ENCODE data around the gene EIF2B4. TPM values are rescaled to one million over a fixed set of nuclear protein-coding genes. Genes with fewer than 3 reads are reported as not detected.

Gene EIF2B4
- total and polyA plus RNA-seq, 2 donors (not counting 1 experiment from before 2014, with no cell fraction given): 28.6 to 29.8 TPM

DNA sequence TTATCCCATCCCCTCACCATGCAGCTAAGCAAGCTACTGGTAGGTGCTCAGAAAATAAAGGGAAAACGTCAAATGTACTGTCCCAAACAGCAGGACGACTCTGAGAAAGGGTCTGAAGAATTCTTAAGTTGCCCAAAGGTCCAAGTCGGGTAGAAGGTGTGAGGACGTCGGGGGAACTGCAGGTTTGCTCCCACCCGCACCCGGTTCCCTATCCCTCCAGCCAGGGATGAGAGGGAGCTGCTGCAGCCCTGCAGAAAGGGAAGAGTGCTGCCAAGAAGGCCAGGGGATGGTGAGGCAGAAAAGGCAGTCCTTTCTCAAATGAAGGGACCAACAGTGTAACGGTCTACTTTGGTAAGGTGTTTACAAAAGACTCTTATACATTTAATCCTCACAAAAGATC, 55.0 kb downstream of the EIF2B4 start:
- Histone ChIP-seq H3K27me3 (ENCODE audit: control insufficient read depth, insufficient read depth, low read length) (no peaks in the 10 kb centered on the region), H3K9ac (ENCODE audit: insufficient read depth, low read length) (no peak overlapping the region), H3K9me3 (ENCODE audit: control insufficient read depth, insufficient read depth, low read depth, low read length) (no peaks in the 10 kb centered on the region), H3K36me3 (ENCODE audit: control insufficient read depth, insufficient read depth, low read length) (peaks cover 2% of the 10 kb centered on the region), H3K79me2 (ENCODE audit: control insufficient read depth, insufficient read depth, low read length) (no peaks in the 10 kb centered on the region), H3K27ac (ENCODE audit: insufficient read depth, low read length) (no peak overlapping the region), H4K20me1 (ENCODE audit: control insufficient read depth, extremely low read depth, insufficient read depth, low read length) (no peaks in the 10 kb centered on the region), H2AFZ (ENCODE audit: low read length) (no peak overlapping the region), H3K4me1 (ENCODE audit: control insufficient read depth, extremely low read depth, insufficient read depth, low read length) (no peaks in the 10 kb centered on the region), H3K4me2 (ENCODE audit: extremely low read depth, insufficient read depth, low read length) (no peak overlapping the region), H3K4me3 (replicated peaks in 1 of 4; ENCODE audit: control extremely low read depth in 1 of 4, insufficient read depth in 1 of 4, low read depth in 3 of 4, low read length in 4 of 4) (no peak overlapping the region)
- no peak for DNase-seq (ENCODE audit: low read depth in 2 of 2)
- TF ChIP-seq EZH2 (IDR thresholded peaks at IDR 0.05; ENCODE audit: low read length, missing control alignments): no peak
- TF ChIP-seq, protein P1, sequence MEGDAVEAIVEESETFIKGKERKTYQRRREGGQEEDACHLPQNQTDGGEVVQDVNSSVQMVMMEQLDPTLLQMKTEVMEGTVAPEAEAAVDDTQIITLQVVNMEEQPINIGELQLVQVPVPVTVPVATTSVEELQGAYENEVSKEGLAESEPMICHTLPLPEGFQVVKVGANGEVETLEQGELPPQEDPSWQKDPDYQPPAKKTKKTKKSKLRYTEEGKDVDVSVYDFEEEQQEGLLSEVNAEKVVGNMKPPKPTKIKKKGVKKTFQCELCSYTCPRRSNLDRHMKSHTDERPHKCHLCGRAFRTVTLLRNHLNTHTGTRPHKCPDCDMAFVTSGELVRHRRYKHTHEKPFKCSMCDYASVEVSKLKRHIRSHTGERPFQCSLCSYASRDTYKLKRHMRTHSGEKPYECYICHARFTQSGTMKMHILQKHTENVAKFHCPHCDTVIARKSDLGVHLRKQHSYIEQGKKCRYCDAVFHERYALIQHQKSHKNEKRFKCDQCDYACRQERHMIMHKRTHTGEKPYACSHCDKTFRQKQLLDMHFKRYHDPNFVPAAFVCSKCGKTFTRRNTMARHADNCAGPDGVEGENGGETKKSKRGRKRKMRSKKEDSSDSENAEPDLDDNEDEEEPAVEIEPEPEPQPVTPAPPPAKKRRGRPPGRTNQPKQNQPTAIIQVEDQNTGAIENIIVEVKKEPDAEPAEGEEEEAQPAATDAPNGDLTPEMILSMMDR (conservative IDR thresholded peaks at IDR 0.05 in 1 of 2, IDR thresholded peaks at IDR 0.05 in 1 of 2; ENCODE audit: low read depth in 1 of 2, low read length in 2 of 2): no peak

DNA sequence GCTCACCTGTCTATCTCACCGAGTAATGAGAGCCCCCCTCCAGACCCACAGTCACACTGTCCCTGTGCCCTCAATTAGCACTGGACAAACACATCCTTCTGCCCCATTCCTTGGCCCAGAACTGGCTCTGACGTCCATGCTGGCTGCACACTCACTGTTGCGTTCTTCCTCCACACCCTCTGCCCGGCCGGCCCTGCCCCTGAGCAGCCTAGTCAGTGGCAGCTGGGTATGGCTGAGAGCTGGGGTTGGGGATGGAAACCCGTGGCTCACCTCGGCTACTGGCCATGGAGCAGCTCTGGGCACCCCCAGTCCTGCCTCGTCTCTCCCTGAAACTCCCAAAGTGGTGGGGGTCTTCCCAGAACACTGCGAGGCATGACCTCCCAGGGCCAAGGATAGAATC, 55.4 kb downstream of the EIF2B4 start:
- H3K9me3 ChIP-seq (ENCODE audit: control insufficient read depth, insufficient read depth, low read depth, low read length): no peaks in the 10 kb centered on the region
- no peak overlapping the region for H3K27ac ChIP-seq (ENCODE audit: insufficient read depth, low read length)
- no peaks in the 10 kb centered on the region for H4K20me1 ChIP-seq (ENCODE audit: control insufficient read depth, extremely low read depth, insufficient read depth, low read length)
- H3K36me3 ChIP-seq (ENCODE audit: control insufficient read depth, insufficient read depth, low read length): peaks cover 2% of the 10 kb centered on the region
- no peak overlapping the region for H3K9ac ChIP-seq (ENCODE audit: insufficient read depth, low read length)
- H3K4me1 ChIP-seq (ENCODE audit: control insufficient read depth, extremely low read depth, insufficient read depth, low read length): no peaks in the 10 kb centered on the region
- H3K27me3 ChIP-seq (ENCODE audit: control insufficient read depth, insufficient read depth, low read length): no peaks in the 10 kb centered on the region
- TF ChIP-seq, protein P1 (conservative IDR thresholded peaks at IDR 0.05 in 1 of 2, IDR thresholded peaks at IDR 0.05 in 1 of 2; ENCODE audit: low read depth in 1 of 2, low read length in 2 of 2): no peak
- no peak for TF ChIP-seq EZH2 (IDR thresholded peaks at IDR 0.05; ENCODE audit: low read length, missing control alignments)
- H3K79me2 ChIP-seq (ENCODE audit: control insufficient read depth, insufficient read depth, low read length): no peaks in the 10 kb centered on the region
- no peak overlapping the region for H3K4me2 ChIP-seq (ENCODE audit: extremely low read depth, insufficient read depth, low read length)
- no peak for DNase-seq (ENCODE audit: low read depth in 2 of 2)
- no peak overlapping the region for H3K4me3 ChIP-seq (replicated peaks in 1 of 4; ENCODE audit: control extremely low read depth in 1 of 4, insufficient read depth in 1 of 4, low read depth in 3 of 4, low read length in 4 of 4)
- H2AFZ ChIP-seq (ENCODE audit: low read length): no peak overlapping the region

Other genes starting within 250 kb of the EIF2B4 start
- gene ABHD1, start 246.5 kb downstream of the EIF2B4 start, total RNA-seq: 0.17 and 0.26 TPM in 2 replicates
- 0.08 and 0.10 TPM in 2 replicates for gene ABHD1, start 246.5 kb downstream of the EIF2B4 start, polyA plus RNA-seq
- gene PREB, start 235.7 kb downstream of the EIF2B4 start, total RNA-seq: 36.0 and 39.8 TPM in 2 replicates
- gene PREB, start 235.7 kb downstream of the EIF2B4 start, polyA plus RNA-seq: 42.9 and 48.5 TPM in 2 replicates
- not detected in 2 replicates for gene PRR30, start 230.9 kb downstream of the EIF2B4 start, total RNA-seq
- gene PRR30, start 230.9 kb downstream of the EIF2B4 start, polyA plus RNA-seq: not detected in 2 replicates
- gene TCF23, start 221.3 kb downstream of the EIF2B4 start, total RNA-seq: under 0.01 TPM in 1 of 2 replicates, not detected in the other
- not detected in 2 replicates for gene TCF23, start 221.3 kb downstream of the EIF2B4 start, polyA plus RNA-seq
- 202 and 235 TPM in 2 replicates for gene ATRAID, start 158.3 kb downstream of the EIF2B4 start, total RNA-seq
- gene ATRAID, start 158.3 kb downstream of the EIF2B4 start, polyA plus RNA-seq: 176 and 238 TPM in 2 replicates
- 13.9 and 18.5 TPM in 2 replicates for gene SLC5A6, start 158.1 kb downstream of the EIF2B4 start, total RNA-seq
- 11.5 and 21.0 TPM in 2 replicates for gene SLC5A6, start 158.1 kb downstream of the EIF2B4 start, polyA plus RNA-seq
- gene CAD, start 153.0 kb downstream of the EIF2B4 start, total RNA-seq: 32.0 and 33.1 TPM in 2 replicates
- gene CAD, start 153.0 kb downstream of the EIF2B4 start, polyA plus RNA-seq: 11.9 and 21.5 TPM in 2 replicates
- gene SLC30A3, start 107.3 kb downstream of the EIF2B4 start, total RNA-seq: under 0.01 TPM in 1 of 2 replicates, not detected in the other
- 0.12 and 0.38 TPM in 2 replicates for gene SLC30A3, start 107.3 kb downstream of the EIF2B4 start, polyA plus RNA-seq
- gene DNAJC5G, start 94.9 kb downstream of the EIF2B4 start, total RNA-seq: not detected in 2 replicates
- not detected in 2 replicates for gene DNAJC5G, start 94.9 kb downstream of the EIF2B4 start, polyA plus RNA-seq
- gene TRIM54, start 87.9 kb downstream of the EIF2B4 start, total RNA-seq: 0.17 TPM in 1 of 2 replicates, not detected in the other
- 0.06 TPM in 1 of 2 replicates, not detected in the other for gene TRIM54, start 87.9 kb downstream of the EIF2B4 start, polyA plus RNA-seq
- gene UCN, start 61.9 kb downstream of the EIF2B4 start, total RNA-seq: 1.2 and 1.3 TPM in 2 replicates
- 0.14 TPM in 1 of 2 replicates, not detected in the other for gene UCN, start 61.9 kb downstream of the EIF2B4 start, polyA plus RNA-seq
- gene MPV17, start 47.2 kb downstream of the EIF2B4 start, total RNA-seq: 65.2 and 83.2 TPM in 2 replicates
- gene MPV17, start 47.2 kb downstream of the EIF2B4 start, polyA plus RNA-seq: 272 and 289 TPM in 2 replicates
- gene GTF3C2, start 13.6 kb downstream of the EIF2B4 start, total RNA-seq: 18.2 and 19.2 TPM in 2 replicates
- gene GTF3C2, start 13.6 kb downstream of the EIF2B4 start, polyA plus RNA-seq: 30.2 and 41.8 TPM in 2 replicates
- 152 and 155 TPM in 2 replicates for gene SNX17, start 278 bp upstream of the EIF2B4 start, total RNA-seq
- gene SNX17, start 278 bp upstream of the EIF2B4 start, polyA plus RNA-seq: 118 and 134 TPM in 2 replicates
- 7.7 and 8.4 TPM in 2 replicates for gene ZNF513, start 10.4 kb upstream of the EIF2B4 start, total RNA-seq
- 7.0 and 7.4 TPM in 2 replicates for gene ZNF513, start 10.4 kb upstream of the EIF2B4 start, polyA plus RNA-seq
- 63.4 and 67.0 TPM in 2 replicates for gene PPM1G, start 39.3 kb upstream of the EIF2B4 start, total RNA-seq
- 54.7 and 85.4 TPM in 2 replicates for gene PPM1G, start 39.3 kb upstream of the EIF2B4 start, polyA plus RNA-seq
- 68.1 and 77.5 TPM in 2 replicates for gene NRBP1, start 58.3 kb upstream of the EIF2B4 start, total RNA-seq
- gene NRBP1, start 58.3 kb upstream of the EIF2B4 start, polyA plus RNA-seq: 169 and 192 TPM in 2 replicates
- gene KRTCAP3, start 72.0 kb upstream of the EIF2B4 start, total RNA-seq: 0.33 TPM in 1 of 2 replicates, not detected in the other
- 0.12 and 0.22 TPM in 2 replicates for gene KRTCAP3, start 72.0 kb upstream of the EIF2B4 start, polyA plus RNA-seq
- 28.5 and 33.0 TPM in 2 replicates for gene IFT172, start 119.4 kb upstream of the EIF2B4 start, total RNA-seq
- gene IFT172, start 119.4 kb upstream of the EIF2B4 start, polyA plus RNA-seq: 10.9 and 11.2 TPM in 2 replicates
- 12.8 and 18.3 TPM in 2 replicates for gene FNDC4, start 124.9 kb upstream of the EIF2B4 start, total RNA-seq
- 9.6 and 15.2 TPM in 2 replicates for gene FNDC4, start 124.9 kb upstream of the EIF2B4 start, polyA plus RNA-seq
- 0.26 and 0.50 TPM in 2 replicates for gene GCKR, start 126.5 kb upstream of the EIF2B4 start, total RNA-seq
- 0.16 and 0.35 TPM in 2 replicates for gene GCKR, start 126.5 kb upstream of the EIF2B4 start, polyA plus RNA-seq
- gene ZNF512, start 212.7 kb upstream of the EIF2B4 start, total RNA-seq: 16.4 and 23.6 TPM in 2 replicates
- 31.3 and 36.6 TPM in 2 replicates for gene ZNF512, start 212.7 kb upstream of the EIF2B4 start, polyA plus RNA-seq

Data from fibroblast of lung (primary cell).